H9 (cell line): ENCODE measurements around the gene DDIT4. TPM values are rescaled to one million over a fixed set of nuclear protein-coding genes. Genes with fewer than 3 reads are reported as not detected.
A peak's percentile ranks its signal among the peaks of the same experiment; 100 is the strongest.

ENCODE experiments used
- DNase-seq: peaks from one replicate; pipeline ENCODE4 v3.0.0-alpha.2; 2017
- H2AFZ ChIP-seq: one replicate; pipeline ENCODE4 v1.6.1; 2013; ENCODE audit warnings: mild to moderate bottlenecking, low read length, control low read depth, moderate library complexity
- H2AK5ac ChIP-seq: 2 replicates; pipeline ENCODE4 v1.6.1; 2013; ENCODE audit warnings: low read length, control low read depth, mixed read lengths; ENCODE audit not compliant: insufficient read length
- H2BK120ac ChIP-seq: one replicate; pipeline ENCODE4 v1.6.1; 2013; ENCODE audit warnings: low read depth, mild to moderate bottlenecking, low read length, control low read depth, inconsistent platforms; ENCODE audit not compliant: poor library complexity, severe bottlenecking
- H2BK12ac ChIP-seq: 2 replicates; pipeline ENCODE4 v1.6.1; 2013; ENCODE audit warnings: low read length, control low read depth, mixed read lengths, low read depth; ENCODE audit not compliant: insufficient read length
- H2BK15ac ChIP-seq: 2 replicates; pipeline ENCODE4 v1.6.1; 2013; ENCODE audit warnings: low read depth, low read length, control low read depth
- H2BK20ac ChIP-seq: one replicate; pipeline ENCODE4 v1.6.1; 2013; ENCODE audit warnings: low read depth, mild to moderate bottlenecking, low read length, control low read depth, inconsistent platforms; ENCODE audit not compliant: poor library complexity, severe bottlenecking
- H2BK5ac ChIP-seq: 2 replicates; pipeline ENCODE4 v1.6.1; 2013; ENCODE audit warnings: low read length, control low read depth, mixed read lengths; ENCODE audit not compliant: insufficient read length
- H3K14ac ChIP-seq: 2 replicates; pipeline ENCODE4 v1.6.1; 2013; ENCODE audit warnings: low read length, control low read depth; ENCODE audit not compliant: insufficient read depth
- H3K18ac ChIP-seq: 2 replicates; pipeline ENCODE4 v1.6.1; 2013; ENCODE audit warnings: low read depth, mild to moderate bottlenecking, mixed read lengths, low read length, control low read depth; ENCODE audit not compliant: insufficient read length
- H3K23ac ChIP-seq: 2 replicates; pipeline ENCODE4 v1.6.1; 2013; ENCODE audit warnings: low read length, control low read depth, mixed read lengths, low read depth; ENCODE audit not compliant: insufficient read length
- H3K23me2 ChIP-seq: 2 replicates; pipeline ENCODE4 v1.6.1; 2013; ENCODE audit warnings: low read depth, mild to moderate bottlenecking, mixed read lengths, low read length, control low read depth; ENCODE audit not compliant: insufficient read length, poor library complexity, severe bottlenecking
- H3K27ac ChIP-seq: 2 replicates; pipeline ENCODE4 v1.5.1; 2013; ENCODE audit warnings: low read length, control low read depth, mixed read lengths, low read depth; ENCODE audit not compliant: insufficient read length
- H3K27me3 ChIP-seq: 2 replicates; pipeline ENCODE4 v1.6.1; 2013; ENCODE audit warnings: low read length, control low read depth, inconsistent platforms; ENCODE audit not compliant: insufficient read depth
- H3K4ac ChIP-seq: 2 replicates; pipeline ENCODE4 v1.6.1; 2013; ENCODE audit warnings: low read depth, mild to moderate bottlenecking, control low read depth, inconsistent platforms, low read length, moderate library complexity
- H3K4me1 ChIP-seq: 2 replicates; pipeline ENCODE4 v1.6.1; 2013; ENCODE audit warnings: low read length, control low read depth, inconsistent platforms; ENCODE audit not compliant: insufficient read depth
- H3K4me2 ChIP-seq: 2 replicates; pipeline ENCODE4 v1.6.1; 2013; ENCODE audit warnings: low read length, control low read depth, mixed read lengths; ENCODE audit not compliant: insufficient read length, insufficient read depth
- H3K56ac ChIP-seq: 2 replicates; pipeline ENCODE4 v1.6.1; 2013; ENCODE audit warnings: low read depth, mild to moderate bottlenecking, mixed read lengths, low read length, control low read depth; ENCODE audit not compliant: insufficient read length
- H3K79me1 ChIP-seq: 2 replicates; pipeline ENCODE4 v1.6.1; 2013; ENCODE audit warnings: low read depth, mild to moderate bottlenecking, moderate library complexity, low read length, control low read depth, inconsistent platforms; ENCODE audit not compliant: insufficient read depth, poor library complexity, severe bottlenecking
- H3K79me2 ChIP-seq: 2 replicates; pipeline ENCODE4 v1.6.1; 2013; ENCODE audit warnings: low read length, control low read depth, inconsistent platforms; ENCODE audit not compliant: insufficient read depth
- H3K9ac ChIP-seq: 2 replicates; pipeline ENCODE4 v1.6.1; 2013; ENCODE audit warnings: low read length, control low read depth, mixed read lengths; ENCODE audit not compliant: insufficient read length; ENCODE audit errors: extremely low read depth
- H3K9me3 ChIP-seq: one replicate; pipeline ENCODE4 v1.6.1; 2013; ENCODE audit warnings: low read depth, low read length, inconsistent platforms; ENCODE audit not compliant: control insufficient read depth
- H3T11ph ChIP-seq: one replicate; pipeline ENCODE4 v1.6.1; 2013; ENCODE audit warnings: mild to moderate bottlenecking, low read length, control low read depth, inconsistent platforms
- H4K20me1 ChIP-seq: one replicate; pipeline ENCODE4 v1.6.1; 2013; ENCODE audit not compliant: control insufficient read depth, insufficient read length, insufficient read depth
- H4K5ac ChIP-seq: 2 replicates; pipeline ENCODE4 v1.6.1; 2013; ENCODE audit warnings: low read depth, mild to moderate bottlenecking, mixed read lengths, low read length, control low read depth; ENCODE audit not compliant: insufficient read length
- H4K8ac ChIP-seq: replicated peaks from 2 replicates; pipeline ENCODE4 v1.6.1; 2013; ENCODE audit warnings: low read length, control low read depth, mixed read lengths, low read depth; ENCODE audit not compliant: insufficient read length
- H4K91ac ChIP-seq: 2 replicates; pipeline ENCODE4 v1.6.1; 2013; ENCODE audit warnings: low read depth, mild to moderate bottlenecking, moderate library complexity, mixed read lengths, low read length, control low read depth; ENCODE audit not compliant: insufficient read length
- H3K27ac Mint-ChIP-seq, 3 experiments: 2 replicates in 2 of 3; 3 replicates in 1 of 3; pipeline ENCODE4 v1.8.0; 2020 to 2021; ENCODE audit warnings: mixed read lengths in 3 of 3, mild to moderate bottlenecking in 1 of 3, moderate library complexity in 1 of 3
- H3K27me3 Mint-ChIP-seq: 2 replicates; pipeline ENCODE4 v1.8.0; 2021; ENCODE audit warnings: low read depth, mild to moderate bottlenecking, moderate library complexity, mixed read lengths
- H3K36me3 Mint-ChIP-seq, 3 experiments: 2 replicates in 2 of 3; 3 replicates in 1 of 3; pipeline ENCODE4 v1.8.0; 2020 to 2021; ENCODE audit warnings: low read depth in 3 of 3, mixed read lengths in 3 of 3; ENCODE audit not compliant: insufficient read depth in 1 of 3
- H3K4me1 Mint-ChIP-seq, 2 experiments: 2 replicates each; pipeline ENCODE4 v1.8.0; 2020; ENCODE audit warnings: mixed read lengths in 2 of 2
- H3K4me3 Mint-ChIP-seq, 2 experiments: 2 replicates in 1 of 2; 3 replicates in 1 of 2; pipeline ENCODE4 v1.8.0; 2020 to 2021; ENCODE audit warnings: mild to moderate bottlenecking in 2 of 2, mixed read lengths in 2 of 2, moderate library complexity in 1 of 2
- H3K9me3 Mint-ChIP-seq, 2 experiments: 2 replicates in 1 of 2; 3 replicates in 1 of 2; pipeline ENCODE4 v1.8.0; 2020; ENCODE audit warnings: mild to moderate bottlenecking in 2 of 2, mixed read lengths in 2 of 2, moderate library complexity in 1 of 2
- WGBS: extraction: QIAGEN DNeasy Blood & Tissue Kit; methylation state at CpG from one replicate; pipeline ENCODE4 v1.1.7; 2013; ENCODE audit warnings: missing lambda C conversion rate, low lambda C conversion rate, mixed read lengths; ENCODE audit not compliant: insufficient read length; ENCODE audit errors: extremely low coverage; 5-methylcytosine and 5-hydroxymethylcytosine counted together
- total RNA-seq: library from RNA; stranded (reverse); gene quantifications from 2 replicates; pipeline ENCODE4 v1.2.1, GENCODE V29; 2021
- TF ChIP-seq, protein P1 (sequence below): fragments of 200-600 bp; sonication (generic); conservative IDR thresholded peaks from 3 replicates; pipeline ENCODE4 v1.8.0; 2021; ENCODE audit warnings: antibody characterized with exemption, mild to moderate bottlenecking

Gene DDIT4
- total RNA-seq, 1 experiment from 2014 or later, result 84.0 TPM

GRCh38 chr10:72322030-72322279, 48.2 kb downstream of the DDIT4 start:
- Histone ChIP-seq H2BK120ac (no peak overlapping the region), H2BK12ac (no peak overlapping the region), H2AFZ (no peak overlapping the region), H3K23me2 (peaks cover 3% of the 10 kb centered on the region), H3K27me3 (no peaks in the 10 kb centered on the region), H4K5ac (no peak overlapping the region), H3K4me2 (no peak overlapping the region), H3K56ac (no peak overlapping the region), H3K18ac (peak overlapping the region; percentile 50), H3K27ac (no peak overlapping the region), H3K4me1 (peaks cover 2% of the 10 kb centered on the region; the same call in 1 of the 2 replicates), H2BK5ac (no peak overlapping the region), H3K23ac (no peak overlapping the region), H3K14ac (no peak overlapping the region), H3K4ac (no peak overlapping the region), H4K20me1 (no peaks in the 10 kb centered on the region), H2BK15ac (no peak overlapping the region), H3T11ph (no peak overlapping the region), H3K9me3 (no peaks in the 10 kb centered on the region), H3K9ac (no peak overlapping the region), H4K91ac (no peak overlapping the region), H3K79me1 (no peaks in the 10 kb centered on the region), H4K8ac (no peak overlapping the region), H2BK20ac (no peak overlapping the region), H3K79me2 (no peaks in the 10 kb centered on the region), H2AK5ac (no peak overlapping the region)
- no peaks in the 10 kb centered on the region for H3K36me3 Mint-ChIP-seq
- H3K4me1 Mint-ChIP-seq, result peaks cover 39 to 50% of the 10 kb centered on the region in 2 experiments
- no peak for DNase-seq
- TF ChIP-seq, protein P1, sequence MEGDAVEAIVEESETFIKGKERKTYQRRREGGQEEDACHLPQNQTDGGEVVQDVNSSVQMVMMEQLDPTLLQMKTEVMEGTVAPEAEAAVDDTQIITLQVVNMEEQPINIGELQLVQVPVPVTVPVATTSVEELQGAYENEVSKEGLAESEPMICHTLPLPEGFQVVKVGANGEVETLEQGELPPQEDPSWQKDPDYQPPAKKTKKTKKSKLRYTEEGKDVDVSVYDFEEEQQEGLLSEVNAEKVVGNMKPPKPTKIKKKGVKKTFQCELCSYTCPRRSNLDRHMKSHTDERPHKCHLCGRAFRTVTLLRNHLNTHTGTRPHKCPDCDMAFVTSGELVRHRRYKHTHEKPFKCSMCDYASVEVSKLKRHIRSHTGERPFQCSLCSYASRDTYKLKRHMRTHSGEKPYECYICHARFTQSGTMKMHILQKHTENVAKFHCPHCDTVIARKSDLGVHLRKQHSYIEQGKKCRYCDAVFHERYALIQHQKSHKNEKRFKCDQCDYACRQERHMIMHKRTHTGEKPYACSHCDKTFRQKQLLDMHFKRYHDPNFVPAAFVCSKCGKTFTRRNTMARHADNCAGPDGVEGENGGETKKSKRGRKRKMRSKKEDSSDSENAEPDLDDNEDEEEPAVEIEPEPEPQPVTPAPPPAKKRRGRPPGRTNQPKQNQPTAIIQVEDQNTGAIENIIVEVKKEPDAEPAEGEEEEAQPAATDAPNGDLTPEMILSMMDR, result no peak
- peak overlapping the region in 1 of 3 experiments; percentile 50; a peak in 2 of 7 replicates for H3K27ac Mint-ChIP-seq
- no peak overlapping the region for H3K4me3 Mint-ChIP-seq
- H3K27me3 Mint-ChIP-seq, result no peaks in the 10 kb centered on the region
- no peaks in the 10 kb centered on the region; a peak in 1 of 5 replicates for H3K9me3 Mint-ChIP-seq
- no CpG with 5 or more reads among the region's 3 CpGs for WGBS
